ENCODE data around the gene SLC23A2. TPM values are rescaled to one million over a fixed set of nuclear protein-coding genes. Genes with fewer than 3 reads are reported as not detected.

SLC23A2 gene
- total and polyA plus RNA-seq, 4 donors: 9.1 to 48.4 (median 14.7) TPM

- H3K9me3 ChIP-seq (ENCODE audit: control insufficient read depth in 4 of 4, low read length in 3 of 4): no peaks in the 10 kb centered on the region
- H3K9ac ChIP-seq (ENCODE audit: low read depth in 1 of 2, low read length in 2 of 2): peak overlapping the region in 1 of 2 donors; percentile 49
- no peak overlapping the region for H3K4me3 ChIP-seq (ENCODE audit: low read depth in 1 of 3, low read length in 3 of 3)
- DNase-seq (ENCODE audit: low spot score): no peak
- TF ChIP-seq YY1 (IDR thresholded peaks at IDR 0.05): no peak
- TF ChIP-seq JUND (IDR thresholded peaks at IDR 0.05): no peak
- TF ChIP-seq ATF3 (IDR thresholded peaks at IDR 0.05): no peak
- no peak for TF ChIP-seq EGR1 (IDR thresholded peaks at IDR 0.05; ENCODE audit: low read depth in 2 of 2)
- no peak for TF ChIP-seq TAF1 (conservative IDR thresholded peaks at IDR 0.05)
- no peak for TF ChIP-seq HNF4A (conservative IDR thresholded peaks at IDR 0.05)
- no peak for TF ChIP-seq NR2F2 (IDR thresholded peaks at IDR 0.05)
- no peak for TF ChIP-seq RXRA (IDR thresholded peaks at IDR 0.05)
- TF ChIP-seq REST (IDR thresholded peaks at IDR 0.05): no peak
- TF ChIP-seq MAX (IDR thresholded peaks at IDR 0.05): no peak
- no peak for TF ChIP-seq GABPA (IDR thresholded peaks at IDR 0.05 in 1 of 2, conservative IDR thresholded peaks at IDR 0.05 in 1 of 2)
- TF ChIP-seq SP1 (IDR thresholded peaks at IDR 0.05): no peak
- TF ChIP-seq ZBTB33 (IDR thresholded peaks at IDR 0.05): no peak
- no peak for TF ChIP-seq FOXA2 (IDR thresholded peaks at IDR 0.05)
- TF ChIP-seq HNF4G (IDR thresholded peaks at IDR 0.05): no peak
- no peak for TF ChIP-seq RAD21 (IDR thresholded peaks at IDR 0.05)
- TF ChIP-seq FOXA1 (IDR thresholded peaks at IDR 0.05): no peak
- no peaks in the 10 kb centered on the region for H3K36me3 ChIP-seq (ENCODE audit: control insufficient read depth in 4 of 4, insufficient read depth in 3 of 4, low read depth in 1 of 4, low read length in 3 of 4)
- no peaks in the 10 kb centered on the region for H3K27me3 ChIP-seq (ENCODE audit: control insufficient read depth in 4 of 4, insufficient read depth in 4 of 4, low read length in 3 of 4)
- 94% methylated on average over 5 of the region's 5 CpGs for WGBS
- H3K4me1 ChIP-seq (ENCODE audit: control insufficient read depth in 4 of 4, insufficient read depth in 4 of 4, low read length in 3 of 4): peaks cover 4 to 16% (median 10%) of the 10 kb centered on the region in 4 donors
- peak overlapping the region in 1 of 2 donors; percentile 23 for H3K27ac ChIP-seq (ENCODE audit: low read depth in 1 of 2, low read length in 2 of 2)
Measured at GRCh38 chr20:4821590-4821989, 179.7 kb downstream of the SLC23A2 start.

GRCh38 chr20:4820806-4821518 is 180.3 kb downstream of the SLC23A2 start:
- no peaks in the 10 kb centered on the region for H3K27me3 ChIP-seq (ENCODE audit: control insufficient read depth in 4 of 4, insufficient read depth in 4 of 4, low read length in 3 of 4)
- H3K27ac ChIP-seq (ENCODE audit: low read depth in 1 of 2, low read length in 2 of 2): peak overlapping the region in 1 of 2 donors; percentile 9
- no peak for DNase-seq (ENCODE audit: low spot score)
- no peak overlapping the region for H3K4me3 ChIP-seq (ENCODE audit: low read depth in 1 of 3, low read length in 3 of 3)
- 89% methylated on average over 14 of the region's 14 CpGs for WGBS
- H3K4me1 ChIP-seq (ENCODE audit: control insufficient read depth in 4 of 4, insufficient read depth in 4 of 4, low read length in 3 of 4): peaks cover 4 to 16% (median 10%) of the 10 kb centered on the region in 4 donors
- H3K9ac ChIP-seq (ENCODE audit: low read depth in 1 of 2, low read length in 2 of 2): no peak overlapping the region
- H3K9me3 ChIP-seq (ENCODE audit: control insufficient read depth in 4 of 4, low read length in 3 of 4): no peaks in the 10 kb centered on the region
- TF ChIP-seq FOXA2 (IDR thresholded peaks at IDR 0.05) (no peak), JUND (IDR thresholded peaks at IDR 0.05) (no peak), SP1 (IDR thresholded peaks at IDR 0.05) (no peak), ZBTB33 (IDR thresholded peaks at IDR 0.05) (no peak), CTCF (IDR thresholded peaks at IDR 0.05; ENCODE audit: low read depth, low read length, missing input control) (no peak)
- H3K36me3 ChIP-seq (ENCODE audit: control insufficient read depth in 4 of 4, insufficient read depth in 3 of 4, low read depth in 1 of 4, low read length in 3 of 4): no peaks in the 10 kb centered on the region

Data from liver (tissue), 9 donors.